ENCODE results near the gene EYA3.
A peak's percentile ranks its signal among the peaks of the same experiment; 100 is the strongest.

The EYA3 gene

GRCh38 chr1:27967106-27967883, 121.1 kb downstream of the EYA3 start:
- no peak for DNase-seq

- no peak for DNase-seq
Measured at GRCh38 chr1:27966402-27967105, 121.9 kb downstream of the EYA3 start.

GRCh38 chr1:27963393-27963792, 125.0 kb downstream of the EYA3 start:
- no peak for DNase-seq

GRCh38 chr1:27961646-27962221, 126.7 kb downstream of the EYA3 start:
- DNase-seq: no peak

GRCh38 chr1:27960762-27961645, 127.4 kb downstream of the EYA3 start:
- no peak for DNase-seq

- peak; percentile 73 to 74 for DNase-seq
Measured at GRCh38 chr1:27959792-27960603, 128.4 kb downstream of the EYA3 start, which contains the start of gene XKR8. TSS of gene XKR8 (plus strand) at chr1:27959973. CDS start at chr1:27960070, 97 bp downstream.

DNA sequence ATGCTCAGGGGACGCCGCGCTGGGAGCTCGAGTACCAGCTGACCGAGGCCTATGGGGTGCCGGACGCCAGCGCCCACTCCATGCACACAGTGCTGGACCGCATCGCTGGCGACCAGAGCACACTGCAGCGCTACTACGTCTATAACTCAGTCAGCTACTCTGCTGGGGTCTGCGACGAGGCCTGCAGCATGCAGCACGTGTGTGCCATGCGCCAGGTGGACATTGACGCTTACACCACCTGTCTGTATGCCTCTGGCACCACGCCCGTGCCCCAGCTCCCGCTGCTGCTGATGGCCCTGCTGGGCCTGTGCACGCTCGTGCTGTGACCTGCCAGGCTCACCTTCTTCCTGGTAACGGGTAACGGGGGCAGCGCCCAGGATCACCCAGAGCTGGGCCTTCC, 129.9 kb downstream of the EYA3 start:
- DNase-seq: no peak

DNA sequence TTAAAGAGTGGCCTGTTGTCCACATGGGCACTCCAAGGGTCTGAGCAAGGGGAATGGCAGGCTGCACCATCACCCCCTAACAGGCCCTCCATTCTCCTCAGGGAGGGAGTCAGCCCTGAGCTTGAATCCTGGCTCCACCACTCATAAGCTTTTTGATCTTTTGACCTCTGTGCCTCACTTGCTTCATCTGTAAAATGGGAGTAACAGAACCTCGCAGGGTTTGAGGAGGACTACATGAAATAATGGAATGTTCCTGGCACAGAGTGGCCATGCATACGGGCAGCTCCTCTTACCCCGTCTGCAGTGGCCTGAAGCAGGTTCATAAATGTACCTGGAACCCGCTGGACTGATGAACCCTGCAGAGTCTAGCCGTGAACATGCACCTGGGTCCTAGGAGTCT, 130.8 kb downstream of the EYA3 start:
- DNase-seq: no peak

- DNase-seq: no peak
Measured at GRCh38 chr1:27956761-27957160, 131.6 kb downstream of the EYA3 start.

DNA sequence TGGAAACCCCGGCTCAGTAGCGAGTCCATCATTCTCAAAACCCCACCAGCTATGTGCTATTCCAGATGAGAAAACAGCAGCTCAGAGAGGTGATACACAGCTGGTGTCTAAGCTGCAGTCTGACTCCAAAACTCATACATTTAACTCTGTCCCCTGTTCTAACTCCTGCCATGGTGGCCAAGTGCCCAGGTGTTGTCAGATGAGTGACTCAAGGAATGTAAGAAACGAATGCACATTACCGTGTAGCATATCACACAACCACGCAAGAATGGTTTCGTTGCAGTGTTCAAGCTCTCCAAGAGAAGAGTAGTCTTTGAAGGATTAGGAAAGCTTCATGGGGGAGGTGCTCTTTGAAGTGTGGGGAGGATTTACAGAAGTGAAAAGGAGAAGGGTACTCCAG, 133.3 kb downstream of the EYA3 start:
- no peak for DNase-seq

DNA sequence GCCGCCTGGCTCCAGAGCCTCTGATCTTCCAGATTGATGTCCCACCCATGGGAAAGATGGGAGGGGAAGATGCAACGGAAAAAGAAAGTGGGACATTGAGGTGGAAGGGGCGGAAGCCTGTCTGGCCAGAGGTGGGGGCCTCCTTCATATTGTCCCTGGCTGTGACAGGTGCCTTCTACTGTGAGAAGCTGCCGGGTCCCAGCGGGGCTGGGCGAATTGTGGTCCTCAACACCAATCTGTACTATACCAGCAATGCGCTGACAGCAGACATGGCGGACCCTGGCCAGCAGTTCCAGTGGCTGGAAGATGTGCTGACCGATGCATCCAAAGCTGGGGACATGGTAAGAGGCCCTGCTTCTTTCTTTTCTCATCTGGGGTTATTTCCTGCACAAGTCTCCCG, 134.2 kb downstream of the EYA3 start:
- no peak for DNase-seq

DNA sequence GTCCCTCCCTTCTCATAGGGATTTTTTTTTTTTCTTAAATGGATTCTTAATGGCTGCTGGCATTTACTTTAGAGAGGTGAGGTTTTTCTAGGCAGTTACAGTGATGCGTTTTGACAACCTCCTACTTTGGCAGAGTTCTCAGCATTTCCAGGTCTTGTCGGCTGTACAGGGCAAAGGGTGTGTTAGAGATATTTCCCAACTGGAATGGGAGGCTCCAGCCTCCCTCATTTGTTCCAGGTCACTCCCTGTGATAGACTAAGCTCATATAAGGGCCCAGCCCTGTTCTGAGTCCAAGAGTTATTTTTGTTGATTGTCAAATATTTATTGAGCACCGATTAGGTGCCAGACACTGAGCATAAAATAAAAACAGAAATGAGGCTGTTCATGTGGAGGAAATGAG, 136.3 kb downstream of the EYA3 start:
- no peak for DNase-seq

- DNase-seq: no peak
Measured at GRCh38 chr1:27951396-27951795, 137.0 kb downstream of the EYA3 start.

DNA sequence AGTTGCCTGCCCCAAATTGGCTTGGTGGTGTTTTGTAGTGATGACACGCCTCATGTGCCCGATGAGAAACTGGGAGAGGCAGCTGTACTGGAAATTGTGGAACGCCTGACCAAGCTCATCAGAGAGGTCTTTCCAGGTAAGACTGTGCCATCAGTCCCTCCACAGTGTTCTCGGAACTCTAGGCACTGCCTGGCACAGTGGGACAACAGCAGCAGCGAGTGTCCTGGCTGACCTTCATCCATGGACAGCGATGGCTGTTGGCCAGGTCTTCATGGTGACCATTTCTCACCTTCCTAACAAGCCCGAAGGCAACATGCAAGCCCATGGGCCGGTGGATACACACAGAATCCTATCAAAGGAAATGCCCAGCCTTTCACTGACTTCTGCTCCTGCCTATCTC, 139.4 kb downstream of the EYA3 start:
- DNase-seq: no peak

GRCh38 chr1:27945020-27945419, 143.4 kb downstream of the EYA3 start:
- no peak for DNase-seq

DNA sequence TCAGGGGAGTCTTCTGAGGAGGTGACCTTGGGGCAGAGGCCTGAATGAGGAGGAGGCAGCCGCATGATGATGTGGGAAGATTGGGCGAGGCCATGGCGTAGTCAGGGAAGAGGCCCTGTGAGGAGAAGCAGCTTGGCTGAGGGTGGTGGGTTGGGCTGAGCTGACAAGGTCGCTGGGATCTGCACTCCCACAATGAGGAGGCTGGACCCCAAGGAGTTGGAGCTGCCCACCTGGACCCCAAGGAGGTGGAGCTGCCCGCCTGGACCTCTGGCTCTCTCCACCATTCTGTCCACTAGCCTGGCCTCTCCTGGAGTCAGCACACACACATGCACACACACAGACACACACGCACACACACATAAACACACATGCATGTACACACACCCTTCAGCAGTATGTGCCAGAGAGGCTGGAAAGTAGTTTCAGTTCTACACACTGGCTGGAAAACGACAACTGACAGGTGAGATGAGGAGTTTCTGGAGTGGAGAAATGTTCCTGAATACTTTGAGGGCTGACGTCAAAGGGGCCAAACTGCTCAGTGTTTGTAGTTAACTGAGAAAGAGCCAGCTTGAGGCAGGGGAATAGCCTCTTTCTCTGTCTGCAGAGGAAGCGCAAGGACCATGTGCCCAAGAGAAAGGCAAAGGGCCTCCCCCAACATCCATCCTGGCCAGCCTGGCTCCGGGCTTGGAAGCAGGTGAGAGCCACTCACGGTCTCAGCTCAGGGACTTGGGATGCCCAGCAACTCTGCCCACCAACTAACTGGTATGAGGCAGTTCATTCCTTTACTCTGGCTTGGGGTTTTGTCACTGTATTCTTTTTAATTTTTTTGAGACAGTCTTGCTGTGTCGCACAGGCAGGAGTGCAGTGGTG, 146.5 kb downstream of the EYA3 start:
- DNase-seq: no peak

DNA sequence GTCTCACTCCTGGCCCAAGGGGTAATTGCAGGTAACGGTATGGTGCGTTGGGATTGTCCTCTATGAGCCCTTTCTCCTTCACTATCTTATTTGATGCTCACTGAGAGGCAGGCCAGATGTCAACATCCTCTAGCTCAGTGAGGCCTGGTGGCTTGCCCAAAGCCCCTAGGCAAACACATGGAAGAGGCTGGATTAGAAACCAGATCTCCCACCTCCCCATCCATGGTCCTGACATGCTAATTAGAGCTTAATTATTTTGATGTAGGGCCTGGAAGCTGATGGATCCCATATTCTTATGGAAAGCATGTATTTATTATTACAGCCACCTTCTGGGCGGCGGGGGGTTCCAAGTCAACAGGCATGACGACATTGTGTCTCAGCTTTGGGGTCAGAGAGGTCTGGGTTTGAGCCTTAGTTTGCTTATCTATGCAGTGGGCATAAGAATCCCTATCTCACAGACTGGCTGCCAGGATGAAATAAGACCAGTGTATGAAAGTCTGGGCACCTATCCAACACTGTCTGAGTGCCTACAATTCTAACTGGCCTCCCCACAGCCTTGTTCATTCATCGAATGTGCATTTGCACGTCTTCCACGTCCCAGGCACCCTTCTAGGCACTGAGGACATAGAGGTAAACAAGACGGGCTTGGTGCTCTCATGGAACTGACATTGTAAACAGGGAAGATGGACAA, 147.4 kb downstream of the EYA3 start:
- DNase-seq: no peak

DNA sequence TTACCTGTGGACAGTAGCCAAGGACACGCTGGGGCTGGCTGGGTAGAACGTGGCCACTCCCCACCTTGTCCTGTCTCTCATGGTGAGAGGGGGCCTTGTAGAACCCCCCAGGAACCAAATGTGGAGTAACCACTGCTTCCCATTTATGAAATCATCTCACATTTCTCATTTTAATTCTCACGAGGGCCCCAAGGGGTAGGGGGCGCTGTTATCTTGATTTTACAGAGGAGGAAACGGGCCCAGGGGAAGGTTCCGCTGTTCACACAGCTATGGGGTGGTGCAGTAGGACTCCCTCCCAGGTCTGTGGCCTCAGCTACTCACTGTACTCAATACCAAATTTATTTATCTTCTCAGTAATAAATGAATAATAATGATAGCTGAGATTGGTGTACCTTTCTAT, 148.1 kb downstream of the EYA3 start:
- peak in 1 of 2 experiments; percentile 7 for DNase-seq

DNA sequence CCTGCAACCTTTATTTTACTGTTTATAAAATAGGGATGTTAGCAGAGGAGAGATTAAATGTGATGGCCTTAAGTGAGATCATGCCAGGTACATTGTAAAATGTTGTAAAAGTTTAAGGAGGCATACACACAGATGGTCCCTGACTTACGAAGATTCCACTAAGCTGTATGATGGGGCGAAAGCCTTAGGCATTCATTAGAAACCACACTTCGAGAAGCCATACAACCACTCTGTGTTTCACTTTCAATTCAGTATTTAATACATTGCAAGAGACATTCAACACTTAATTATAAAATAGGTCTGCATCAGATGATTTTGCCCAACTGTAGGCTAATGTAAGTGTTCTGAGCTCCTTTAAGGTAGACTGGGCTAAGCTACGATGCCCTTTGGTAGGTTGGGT, 149.9 kb downstream of the EYA3 start:
- no peak for DNase-seq

GRCh38 chr1:27937524-27937836, 150.9 kb downstream of the EYA3 start:
- DNase-seq: no peak

DNA sequence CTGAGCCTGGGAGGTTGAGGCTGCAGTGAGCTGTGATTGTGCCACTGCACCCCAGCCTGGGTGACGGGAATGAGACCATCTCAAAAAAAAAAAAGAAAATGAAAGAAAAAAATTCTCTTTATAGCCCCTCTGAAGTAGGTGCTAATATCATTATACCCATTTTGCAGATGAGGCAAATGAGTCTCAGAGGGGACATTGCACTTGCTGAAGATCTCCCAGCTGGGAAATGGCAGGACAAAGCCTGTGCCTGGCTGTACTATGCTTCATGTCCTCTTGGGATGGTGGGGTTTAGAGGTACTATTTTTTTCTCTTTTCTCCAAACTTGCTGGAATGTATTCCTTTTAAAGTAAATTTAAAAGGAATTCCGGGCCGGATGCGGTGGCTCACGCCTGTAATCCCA, 152.0 kb downstream of the EYA3 start:
- DNase-seq: no peak

Data from NCI-H2081 (cell line).